GM12801 (cell line): Measurements from ENCODE around the gene ZBTB8B.

ENCODE experiments used
- TF ChIP-seq, protein P1 (sequence below): IDR thresholded peaks from one replicate; pipeline ENCODE4 v1.5.1; 2011; ENCODE audit warnings: control low read depth; ENCODE audit not compliant: insufficient read length; ENCODE audit errors: extremely low read depth

The ZBTB8B gene

DNA sequence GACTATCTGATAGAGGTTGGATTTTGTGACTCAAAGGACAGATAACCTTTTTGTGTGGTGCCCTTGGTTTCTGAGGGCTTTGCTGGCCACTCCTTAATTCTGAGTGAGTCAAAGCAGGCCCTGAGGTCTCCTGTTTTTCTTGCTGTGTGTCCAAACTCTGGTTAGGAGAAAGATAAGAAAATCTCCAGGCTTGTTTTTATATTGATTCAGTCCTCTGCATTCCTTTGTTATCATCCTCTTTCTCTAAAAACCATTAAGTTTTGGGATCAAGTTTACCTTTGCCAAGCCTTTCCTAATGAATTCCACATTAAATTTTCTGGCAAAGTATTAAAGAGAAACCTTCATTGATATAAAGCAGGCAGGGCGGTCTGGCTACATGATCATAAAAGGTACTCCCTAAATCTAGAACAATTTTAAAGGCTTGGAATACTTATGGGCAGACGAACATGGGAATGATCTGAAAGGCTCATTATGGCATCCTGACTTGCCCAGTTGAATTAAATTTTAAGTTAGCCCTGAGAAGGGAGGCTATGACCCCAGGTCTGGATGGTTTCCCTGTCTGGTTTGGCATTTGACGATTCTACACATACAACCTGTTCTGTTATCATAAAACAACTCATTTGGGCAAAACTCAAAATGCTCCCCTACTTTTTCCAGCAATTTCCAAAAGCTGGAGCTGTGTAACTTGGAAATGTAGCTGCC, 20.8 kb downstream of the ZBTB8B start:
- TF ChIP-seq, protein P1, sequence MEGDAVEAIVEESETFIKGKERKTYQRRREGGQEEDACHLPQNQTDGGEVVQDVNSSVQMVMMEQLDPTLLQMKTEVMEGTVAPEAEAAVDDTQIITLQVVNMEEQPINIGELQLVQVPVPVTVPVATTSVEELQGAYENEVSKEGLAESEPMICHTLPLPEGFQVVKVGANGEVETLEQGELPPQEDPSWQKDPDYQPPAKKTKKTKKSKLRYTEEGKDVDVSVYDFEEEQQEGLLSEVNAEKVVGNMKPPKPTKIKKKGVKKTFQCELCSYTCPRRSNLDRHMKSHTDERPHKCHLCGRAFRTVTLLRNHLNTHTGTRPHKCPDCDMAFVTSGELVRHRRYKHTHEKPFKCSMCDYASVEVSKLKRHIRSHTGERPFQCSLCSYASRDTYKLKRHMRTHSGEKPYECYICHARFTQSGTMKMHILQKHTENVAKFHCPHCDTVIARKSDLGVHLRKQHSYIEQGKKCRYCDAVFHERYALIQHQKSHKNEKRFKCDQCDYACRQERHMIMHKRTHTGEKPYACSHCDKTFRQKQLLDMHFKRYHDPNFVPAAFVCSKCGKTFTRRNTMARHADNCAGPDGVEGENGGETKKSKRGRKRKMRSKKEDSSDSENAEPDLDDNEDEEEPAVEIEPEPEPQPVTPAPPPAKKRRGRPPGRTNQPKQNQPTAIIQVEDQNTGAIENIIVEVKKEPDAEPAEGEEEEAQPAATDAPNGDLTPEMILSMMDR, result no peak

DNA sequence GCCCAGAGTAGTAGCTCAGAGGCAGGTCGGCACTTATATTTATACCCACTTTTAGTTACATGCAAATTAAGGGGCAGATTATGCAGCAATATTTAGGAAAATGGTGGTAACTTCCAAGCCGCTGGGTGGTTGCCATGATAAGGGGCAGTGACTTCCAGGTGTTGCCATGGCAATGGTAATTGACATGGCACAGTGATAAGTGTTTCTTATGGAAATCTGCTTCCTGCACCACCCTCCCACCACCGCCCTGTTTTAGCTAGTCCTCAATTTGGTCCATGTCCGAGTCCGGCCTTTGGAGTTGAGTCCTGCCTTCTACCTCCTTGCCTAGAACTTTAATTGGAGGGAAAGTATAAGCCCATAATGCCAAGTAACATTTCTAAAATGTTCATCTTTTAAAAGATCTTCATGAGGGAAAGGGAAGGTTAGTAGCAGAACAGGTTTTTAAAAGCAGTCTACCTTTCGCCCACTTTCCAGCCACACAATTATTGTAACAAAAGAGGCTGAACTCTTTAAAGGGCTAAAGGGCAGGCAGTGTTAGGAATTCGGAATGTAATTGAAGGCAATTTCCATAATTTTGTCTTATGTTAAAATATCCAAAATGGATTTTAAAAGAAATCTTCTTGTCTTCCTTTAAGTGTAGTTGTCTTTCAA, 21.7 kb downstream of the ZBTB8B start:
- TF ChIP-seq, protein P1, result no peak

DNA sequence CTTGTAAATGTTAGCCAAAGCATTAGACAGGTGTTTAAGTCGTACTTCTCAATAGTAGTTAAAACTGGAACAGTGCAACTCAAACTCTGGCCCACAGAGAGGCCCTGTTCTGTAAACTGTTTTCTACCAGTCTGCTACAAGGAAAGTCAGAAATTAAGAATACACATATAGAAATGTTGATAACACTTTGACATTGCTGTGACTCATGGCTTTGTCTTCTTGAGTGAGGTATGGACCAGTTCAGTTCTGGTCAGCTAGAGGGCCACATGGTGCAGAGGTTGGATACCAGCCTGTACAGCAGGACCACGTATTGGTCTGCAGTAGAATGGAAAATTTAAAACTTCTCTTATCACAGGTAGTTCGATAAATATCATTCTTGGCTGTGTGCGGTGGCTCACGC, 22.3 kb downstream of the ZBTB8B start:
- TF ChIP-seq, protein P1, result no peak

GRCh38 chr1:32489774-32490454, 25.0 kb downstream of the ZBTB8B start:
- TF ChIP-seq, protein P1, result no peak

DNA sequence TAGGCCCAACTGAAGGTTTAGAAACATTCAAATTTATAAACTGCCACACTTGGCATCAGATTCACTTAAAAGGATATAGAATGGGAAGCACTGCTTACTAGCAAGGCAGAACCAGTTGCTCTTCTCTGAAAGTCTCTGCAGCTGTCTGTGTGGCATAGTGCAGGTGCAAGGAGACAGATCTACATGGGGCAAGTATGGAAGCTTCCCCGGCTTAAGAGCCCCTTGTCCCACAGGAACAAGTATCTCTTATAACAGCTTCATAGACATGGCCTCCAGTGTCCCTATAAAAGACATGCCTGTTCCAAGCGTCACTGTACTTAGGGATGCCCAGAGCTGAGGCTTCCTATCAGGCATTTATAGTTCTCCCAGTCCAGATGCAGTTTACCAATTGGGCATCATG, 26.5 kb downstream of the ZBTB8B start:
- TF ChIP-seq, protein P1, result no peak

- TF ChIP-seq, protein P1, result no peak
These were observed 29.3 kb downstream of the ZBTB8B start for GRCh38 chr1:32494196-32494595.

- TF ChIP-seq, protein P1, result no peak
These were observed 30.0 kb downstream of the ZBTB8B start for GRCh38 chr1:32494711-32495337.
